NCI-H345 treated with DMSO at 0.1 percent for 48 hours (cell line): ENCODE results near the gene DYRK1B.
"Not testable (repeated sequence)": the region's sequence is repeated elsewhere in the genome, so short reads cannot be mapped to it uniquely, and the experiment has no call there.

Source experiments
- DNase-seq: peaks from one replicate; lab custom pipeline; 2025; ENCODE audit not compliant: unreplicated experiment; lab: John Stamatoyannopoulos, UW

DYRK1B gene

DNA sequence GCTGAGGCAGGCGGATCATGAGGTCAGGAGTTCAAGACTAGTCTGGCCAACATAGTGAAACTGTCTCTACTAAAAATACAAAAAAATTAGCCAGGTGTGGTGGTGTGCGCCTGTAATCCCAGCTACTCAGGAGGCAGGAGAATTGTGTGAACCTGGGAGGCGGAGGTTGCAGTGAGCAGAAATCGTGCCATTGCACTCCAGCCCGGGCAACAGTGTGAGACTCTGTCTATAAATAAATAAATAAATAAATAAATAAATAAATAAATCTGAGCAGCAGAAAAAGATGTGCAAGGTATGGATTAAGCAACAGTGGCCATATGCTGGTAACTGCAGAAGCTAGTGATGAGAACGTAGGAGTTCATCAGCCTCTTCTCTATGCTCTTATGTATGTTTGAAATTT is 19.9 kb downstream of the DYRK1B start:
- DNase-seq, result not testable (repeated sequence)

DNA sequence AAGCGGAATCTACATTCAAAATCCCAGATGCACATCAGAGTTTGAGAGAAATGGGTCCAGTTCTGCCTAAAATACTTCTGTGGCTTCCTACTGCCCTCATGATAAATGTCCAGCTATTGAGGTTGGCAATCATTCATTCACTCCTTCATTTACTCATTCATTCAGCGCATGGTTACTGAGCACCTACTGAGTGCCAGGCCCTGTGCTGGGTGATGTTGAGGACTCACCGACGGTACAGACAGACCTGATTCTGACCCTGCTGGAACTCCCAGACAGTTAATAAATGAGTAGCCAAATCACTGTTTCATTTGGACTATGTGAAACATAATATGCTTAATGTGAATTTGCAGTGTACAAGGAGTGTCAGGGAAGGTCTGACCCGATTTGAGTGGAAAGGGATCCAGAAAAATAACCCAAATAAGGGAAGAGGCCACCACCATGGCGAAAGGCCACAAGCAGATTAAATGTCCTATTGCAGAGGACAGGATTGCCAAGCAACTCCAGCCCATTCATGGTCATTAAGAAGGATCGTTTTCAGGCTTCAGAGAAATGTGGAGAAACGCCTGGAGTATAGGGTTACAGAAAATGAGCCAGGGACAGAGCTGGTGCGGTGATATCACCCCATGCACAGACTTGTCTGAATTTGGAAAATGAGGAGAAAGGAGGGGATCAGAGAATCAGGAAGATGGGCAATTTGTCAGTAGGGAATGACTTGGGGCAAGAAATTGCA is 20.5 kb downstream of the DYRK1B start:
- DNase-seq, result no peak

DNA sequence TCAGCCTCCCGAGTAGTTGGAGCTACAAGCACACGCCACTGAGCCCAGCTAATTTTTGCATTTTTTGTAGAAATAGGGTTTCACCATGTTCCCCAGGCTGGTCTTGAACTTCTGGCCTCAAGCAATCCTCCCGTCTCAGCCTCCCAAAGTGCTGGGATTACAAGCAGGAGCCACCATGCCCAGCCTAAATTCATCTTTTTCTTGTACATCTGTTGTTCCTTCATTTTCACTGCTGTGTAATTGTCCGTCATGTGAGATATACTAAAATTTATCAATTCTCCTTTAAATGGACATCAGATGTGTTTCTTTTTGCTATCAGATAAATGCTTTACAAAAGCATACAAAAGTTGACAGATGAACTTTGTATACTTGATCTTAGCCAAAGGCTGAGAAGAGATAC is 22.9 kb downstream of the DYRK1B start:
- no peak for DNase-seq

DNA sequence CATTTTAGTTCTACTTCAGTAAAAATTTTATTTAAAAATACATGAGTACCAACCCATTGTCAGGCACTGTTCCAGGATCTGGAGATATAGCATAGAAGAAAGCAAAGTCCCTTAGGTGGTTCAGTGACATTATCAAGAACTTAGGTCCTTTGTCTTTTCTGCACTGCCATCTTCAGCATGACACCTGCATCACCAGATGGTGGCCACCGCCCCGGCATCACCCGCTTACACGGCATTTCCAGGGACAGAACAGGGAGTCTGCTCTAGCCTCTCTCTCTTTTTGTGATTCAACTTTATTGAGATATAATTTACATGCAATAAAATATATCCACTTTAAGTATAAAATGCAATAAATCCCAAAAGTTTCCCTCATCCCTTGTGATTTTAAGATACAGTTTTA is 23.5 kb downstream of the DYRK1B start:
- no peak for DNase-seq

DNA sequence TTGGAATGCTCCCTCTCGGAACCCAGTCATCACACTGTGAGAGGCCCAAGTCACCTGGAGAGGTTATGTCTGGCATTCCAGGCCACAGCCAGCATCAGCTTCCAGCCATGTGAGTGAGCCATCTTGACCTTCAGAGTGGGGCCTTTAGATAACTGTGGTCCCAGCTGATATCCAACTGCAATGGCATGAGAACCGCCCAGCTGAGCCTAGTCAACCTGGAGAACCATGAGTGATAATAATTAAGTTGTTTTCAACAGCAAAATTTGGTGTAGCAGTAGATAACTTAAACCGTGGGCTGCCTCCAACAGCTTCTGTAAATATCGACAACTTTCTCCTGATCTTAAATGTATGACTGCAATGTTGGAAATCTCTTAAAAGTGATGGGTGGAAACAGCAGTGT is 24.6 kb downstream of the DYRK1B start:
- DNase-seq, result no peak

GRCh38 chr19:39808688-39809087 is 25.3 kb downstream of the DYRK1B start:
- DNase-seq, result not testable (repeated sequence)

DNA sequence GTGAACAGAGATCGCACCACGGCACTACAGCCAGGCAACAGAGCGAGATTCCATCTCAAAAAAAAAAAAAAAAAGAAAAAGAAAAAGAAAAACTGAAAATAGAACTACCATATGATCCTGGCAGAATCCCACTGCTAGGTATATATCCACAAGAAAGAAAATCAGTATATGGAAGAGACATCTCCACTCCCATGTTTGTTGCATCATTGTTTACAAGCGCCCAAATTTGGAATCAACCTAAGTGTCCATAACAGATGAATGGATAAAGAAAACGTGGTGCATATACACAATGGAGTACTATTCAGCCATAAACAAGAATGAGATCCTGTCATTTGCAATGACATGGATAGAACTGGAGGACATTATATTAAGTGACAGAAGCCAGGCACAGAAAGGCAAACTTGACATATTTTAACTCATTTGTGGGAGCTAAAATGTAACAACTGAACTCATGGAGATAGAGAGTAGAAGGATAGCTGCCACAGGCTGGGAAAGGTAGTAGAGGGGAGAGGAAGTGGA is 26.1 kb downstream of the DYRK1B start:
- no peak for DNase-seq

- DNase-seq, result no peak
Measured at GRCh38 chr19:39805104-39805503, 28.9 kb downstream of the DYRK1B start.

DNA sequence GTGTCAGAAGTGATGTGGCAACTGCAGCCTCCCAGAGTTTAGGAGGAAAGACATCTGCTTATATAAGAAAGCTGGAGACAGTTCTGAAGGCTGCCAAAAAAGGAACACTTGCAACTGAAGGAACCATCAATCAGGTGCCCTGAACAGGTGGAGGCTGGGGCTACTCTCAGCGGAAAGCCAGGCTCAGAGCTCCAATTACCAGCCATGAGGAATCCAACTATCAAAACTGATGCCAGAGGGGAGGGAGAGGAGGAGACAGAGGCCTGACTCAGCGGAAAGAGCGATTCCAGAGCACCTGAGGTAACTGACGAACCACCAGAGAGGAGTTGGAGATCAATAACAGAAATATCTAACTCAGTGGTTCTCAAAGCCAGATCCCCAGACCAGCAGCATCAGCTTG is 31.0 kb downstream of the DYRK1B start:
- no peak for DNase-seq

DNA sequence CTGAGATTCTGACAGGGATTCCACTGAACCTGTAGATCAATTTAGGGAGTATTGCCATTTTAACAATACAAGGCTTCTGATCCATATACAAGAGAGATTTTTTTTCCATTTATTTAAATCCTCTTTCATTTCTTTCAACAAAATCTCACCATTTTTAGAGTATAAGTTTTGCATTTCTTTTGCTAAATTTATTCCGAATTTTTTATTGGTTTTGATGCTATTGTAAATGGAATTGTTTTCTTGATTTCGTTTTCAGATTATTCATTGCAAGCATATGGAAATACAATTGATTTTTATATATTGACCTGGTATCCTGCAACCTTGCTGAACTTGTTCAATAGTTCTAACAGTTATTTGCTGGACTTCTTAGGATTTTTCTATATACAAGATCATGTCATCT is 36.9 kb downstream of the DYRK1B start:
- DNase-seq, result no peak

GRCh38 chr19:39796000-39796498 is 37.9 kb downstream of the DYRK1B start:
- no peak for DNase-seq

- DNase-seq, result no peak
Measured at GRCh38 chr19:39795001-39795400, 39.0 kb downstream of the DYRK1B start.

DNA sequence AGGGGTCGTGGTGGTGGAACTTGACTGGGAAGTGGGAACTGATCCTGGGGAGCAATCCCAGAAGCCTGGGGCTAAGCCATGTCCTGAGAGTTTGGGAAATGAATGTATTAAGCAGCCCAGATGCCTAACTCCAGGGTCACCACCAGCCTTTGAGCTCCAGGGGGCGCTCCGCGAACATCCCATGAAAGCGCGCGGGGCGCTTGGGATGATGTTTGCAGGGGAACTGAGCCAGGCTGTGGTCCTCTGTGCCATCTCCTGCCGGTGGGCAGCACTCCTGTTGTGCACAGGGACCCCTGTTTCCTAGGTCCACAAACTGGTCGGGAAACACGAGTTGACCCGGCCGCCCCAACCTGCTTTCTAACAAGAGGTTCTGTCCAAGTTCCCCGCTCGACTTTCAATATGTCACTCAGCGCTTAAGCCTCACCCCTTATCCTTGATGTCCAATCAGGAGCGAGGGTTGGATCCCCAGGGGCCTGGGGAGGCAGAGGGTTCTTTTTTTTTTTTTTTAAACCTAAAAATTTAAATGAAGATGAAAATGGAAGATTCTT is 40.9 kb downstream of the DYRK1B start:
- peak; percentile 98 for DNase-seq

DNA sequence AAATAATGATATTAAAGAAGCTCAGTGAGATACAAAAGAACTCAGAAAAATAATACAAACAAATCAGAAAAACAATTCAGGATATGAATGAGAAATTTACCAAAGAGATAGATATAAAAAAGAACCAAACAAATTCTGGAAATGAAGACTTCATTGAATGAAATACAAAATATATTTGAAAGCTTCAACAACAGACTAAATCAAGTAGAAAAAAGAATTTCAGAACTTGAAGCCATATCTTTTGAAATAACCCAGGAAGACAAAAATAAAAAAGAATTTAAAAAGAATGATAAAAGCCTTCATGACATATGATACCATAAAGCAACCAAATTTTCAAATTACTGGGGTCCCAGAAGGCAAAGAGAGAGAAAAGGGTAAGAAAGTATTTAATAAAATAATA is 45.7 kb downstream of the DYRK1B start:
- no peak for DNase-seq

DNA sequence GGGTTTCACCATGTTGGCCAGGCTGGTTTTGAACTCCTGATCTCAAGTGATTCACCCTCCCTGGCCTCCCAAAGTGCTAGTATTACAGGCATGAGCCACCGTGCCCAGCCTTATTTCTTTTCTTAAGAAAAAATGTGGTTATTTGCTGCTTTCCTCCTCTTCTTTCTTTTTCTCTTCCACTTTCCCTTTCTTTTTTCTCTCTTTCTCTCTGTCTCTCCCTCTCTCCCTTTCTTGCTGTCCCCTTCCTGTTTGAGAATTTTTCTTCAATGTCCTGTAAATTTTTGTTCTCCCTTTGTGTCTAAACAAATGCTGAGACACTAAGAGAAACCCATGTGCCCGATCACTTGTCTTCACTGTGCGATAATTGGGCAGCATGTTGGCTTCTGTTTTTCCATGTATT is 53.1 kb downstream of the DYRK1B start:
- no peak for DNase-seq

GRCh38 chr19:39778763-39779162 is 55.2 kb downstream of the DYRK1B start, which contains the start of gene LEUTX:
Gene LEUTX, plus strand, starts transcription at chr19:39778854. Its CDS starts 67 bp downstream, at chr19:39778921.
- no peak for DNase-seq
